GM20000 (cell line): ENCODE measurements around the gene FOXO1.

Experiments
- DNase-seq: peaks from one replicate; pipeline ENCODE4 v3.0.0; 2012; ENCODE audit warnings: low spot score
- CTCF ChIP-seq: IDR thresholded peaks from 2 replicates; pipeline ENCODE4 v1.5.1; 2012; ENCODE audit warnings: mild to moderate bottlenecking, control low read depth; ENCODE audit errors: extremely low read depth, missing control alignments

Gene FOXO1

DNA sequence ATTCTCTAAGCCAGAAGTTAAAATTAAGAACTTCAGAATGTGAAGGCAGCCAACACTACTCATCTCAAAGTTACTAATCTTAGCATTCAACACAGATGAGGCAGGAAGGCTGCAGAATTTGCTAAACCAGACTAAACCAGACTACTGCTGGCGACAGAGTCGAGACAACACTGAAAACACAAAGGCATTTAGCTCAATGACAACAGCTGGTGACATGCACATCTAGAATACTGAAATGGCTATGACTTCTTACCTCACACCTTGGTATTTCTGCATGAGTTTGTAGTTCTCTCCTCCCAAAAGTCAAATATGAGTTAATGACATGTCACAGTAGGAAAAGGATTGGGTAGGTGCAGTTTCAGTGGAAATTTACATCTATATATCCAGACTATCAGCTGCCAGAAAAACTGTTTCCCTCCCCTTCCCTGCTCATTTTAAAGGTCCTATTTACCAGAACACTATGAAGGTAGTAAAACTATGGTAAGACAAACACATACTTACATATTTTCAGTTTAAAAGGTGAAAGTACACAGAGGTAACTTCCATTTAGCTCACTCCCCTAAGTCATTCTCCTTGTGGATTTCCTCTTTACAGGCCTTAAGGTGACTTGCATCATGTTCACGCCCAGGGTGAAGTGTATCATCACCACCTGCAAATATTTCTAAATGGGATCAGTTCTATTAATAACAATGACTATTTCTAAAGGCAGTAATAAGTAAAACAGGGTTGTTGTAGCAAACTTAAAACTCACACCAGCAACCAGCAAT is 21.4 kb downstream of the FOXO1 start:
- DNase-seq = no peak
- TF ChIP-seq CTCF = no peak

- DNase-seq = no peak
- no peak for TF ChIP-seq CTCF
Observed at GRCh38 chr13:40640845-40641458, 25.5 kb downstream of the FOXO1 start.

GRCh38 chr13:40640202-40640601 is 26.2 kb downstream of the FOXO1 start:
- TF ChIP-seq CTCF = no peak

DNA sequence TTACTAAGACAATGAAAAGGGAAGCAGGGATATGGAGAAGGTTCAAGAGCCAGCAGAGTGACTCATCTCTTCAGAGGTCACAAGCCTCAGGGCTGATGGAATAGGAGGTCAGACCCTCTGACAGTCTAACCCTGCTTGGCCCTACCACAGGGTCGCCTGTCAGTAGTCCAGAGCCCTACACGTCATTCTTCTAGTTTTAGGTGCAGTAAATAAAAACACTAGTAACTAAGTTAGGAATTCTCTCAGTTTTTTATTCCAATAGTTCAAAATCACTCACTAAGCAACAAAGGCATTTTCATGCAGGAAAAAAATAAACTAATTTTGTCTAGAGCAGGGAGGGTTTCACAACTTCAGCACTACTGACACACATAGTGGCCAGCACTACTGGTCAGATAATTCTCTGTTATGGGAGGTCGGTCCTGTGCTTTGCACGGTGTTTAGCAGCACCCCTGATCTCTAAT is 27.2 kb downstream of the FOXO1 start:
- no peak for TF ChIP-seq CTCF
- DNase-seq = no peak

More at GRCh38 chr13:40640202-40640601, 26.2 kb downstream of the FOXO1 start:
- DNase-seq = no peak

GRCh38 chr13:40637643-40638042 is 28.8 kb downstream of the FOXO1 start:
- no peak for DNase-seq
- TF ChIP-seq CTCF = no peak

DNA sequence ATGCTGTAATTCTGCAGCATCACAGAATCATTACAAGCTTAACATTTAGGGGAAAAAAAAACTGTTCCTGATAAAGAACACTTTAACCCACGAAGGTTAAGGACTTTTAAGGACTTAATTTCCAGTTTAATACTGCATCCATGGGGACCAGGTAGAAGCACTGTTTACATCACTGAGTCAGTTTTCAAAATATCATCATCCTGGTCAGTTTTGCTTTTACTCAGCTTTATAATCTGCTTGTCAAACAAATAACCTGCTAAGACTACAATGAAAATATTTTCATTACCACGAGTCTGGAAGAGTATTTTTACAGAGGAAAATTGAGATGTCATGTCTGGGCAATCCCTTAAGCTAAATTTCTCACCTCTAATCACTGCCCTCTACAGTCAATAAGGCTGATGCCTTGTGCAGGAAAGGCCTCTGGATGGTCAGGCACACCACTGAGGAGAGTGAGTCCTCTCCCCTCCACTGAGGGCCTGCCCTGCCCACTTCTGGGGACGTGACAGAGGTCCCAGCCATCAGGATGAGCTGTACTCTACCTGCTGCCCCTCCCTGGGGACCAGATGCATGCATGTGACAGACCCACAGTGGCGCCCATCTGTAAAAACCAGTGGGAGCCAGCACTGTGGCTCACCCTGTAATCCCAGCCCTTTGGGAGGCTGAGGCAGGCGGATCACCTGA is 31.0 kb downstream of the FOXO1 start:
- DNase-seq = no peak
- TF ChIP-seq CTCF = no peak

DNA sequence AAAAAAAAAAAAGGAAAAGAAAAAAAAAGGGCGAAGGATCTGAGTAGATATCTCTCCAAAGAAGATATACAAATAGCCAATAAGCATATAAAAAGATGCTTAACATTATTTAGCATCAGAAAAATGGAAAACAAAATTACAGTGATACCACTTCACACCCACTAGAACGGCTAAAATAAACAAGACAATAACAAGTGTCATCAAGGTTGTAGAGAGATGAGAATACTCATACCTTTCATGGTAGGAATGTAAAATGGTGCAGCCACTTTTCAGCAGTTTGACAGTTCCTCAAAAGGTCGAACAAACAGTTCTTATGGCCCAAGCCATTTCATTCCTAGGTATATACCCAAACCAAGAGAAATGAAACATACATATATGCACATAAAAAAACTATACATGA is 33.5 kb downstream of the FOXO1 start:
- TF ChIP-seq CTCF = no peak
- no peak for DNase-seq
